ENCODE data around the gene CCNB2. TPM values are rescaled to one million over a fixed set of nuclear protein-coding genes. Genes with fewer than 3 reads are reported as not detected.
"Not testable (repeated sequence)": the region's sequence is repeated elsewhere in the genome, so short reads cannot be mapped to it uniquely, and the experiment has no call there.

The CCNB2 gene
- polyA plus RNA-seq, 1 of the 3 experiments (the other 2 are of a cell fraction) = 46.6 TPM

DNA sequence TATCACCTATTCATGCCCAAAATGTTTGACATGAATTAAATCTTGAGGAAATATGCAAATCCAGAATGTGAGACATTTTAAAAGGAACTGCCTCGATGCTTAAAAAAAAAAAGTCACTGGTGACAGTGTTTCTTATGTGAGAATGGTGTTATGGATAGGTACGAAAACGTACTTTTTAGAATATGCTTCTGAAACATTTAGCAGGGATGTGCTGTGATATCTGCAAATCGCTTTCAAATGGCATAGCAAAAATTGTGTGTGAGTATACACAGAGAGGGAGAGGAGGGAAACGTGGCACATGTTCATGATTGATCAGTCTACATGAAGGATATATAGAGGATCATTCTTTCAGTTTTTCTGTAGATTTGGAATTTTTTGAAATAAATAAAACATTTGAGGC, 16.0 kb downstream of the CCNB2 start (continued):
- TF ChIP-seq, protein P1, sequence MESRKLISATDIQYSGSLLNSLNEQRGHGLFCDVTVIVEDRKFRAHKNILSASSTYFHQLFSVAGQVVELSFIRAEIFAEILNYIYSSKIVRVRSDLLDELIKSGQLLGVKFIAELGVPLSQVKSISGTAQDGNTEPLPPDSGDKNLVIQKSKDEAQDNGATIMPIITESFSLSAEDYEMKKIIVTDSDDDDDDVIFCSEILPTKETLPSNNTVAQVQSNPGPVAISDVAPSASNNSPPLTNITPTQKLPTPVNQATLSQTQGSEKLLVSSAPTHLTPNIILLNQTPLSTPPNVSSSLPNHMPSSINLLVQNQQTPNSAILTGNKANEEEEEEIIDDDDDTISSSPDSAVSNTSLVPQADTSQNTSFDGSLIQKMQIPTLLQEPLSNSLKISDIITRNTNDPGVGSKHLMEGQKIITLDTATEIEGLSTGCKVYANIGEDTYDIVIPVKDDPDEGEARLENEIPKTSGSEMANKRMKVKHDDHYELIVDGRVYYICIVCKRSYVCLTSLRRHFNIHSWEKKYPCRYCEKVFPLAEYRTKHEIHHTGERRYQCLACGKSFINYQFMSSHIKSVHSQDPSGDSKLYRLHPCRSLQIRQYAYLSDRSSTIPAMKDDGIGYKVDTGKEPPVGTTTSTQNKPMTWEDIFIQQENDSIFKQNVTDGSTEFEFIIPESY (IDR thresholded peaks at IDR 0.05; ENCODE audit: borderline replicate concordance, low read depth) = no peak
- no peak for TF ChIP-seq JUND (IDR thresholded peaks at IDR 0.05)
- TF ChIP-seq RFX5 (IDR thresholded peaks at IDR 0.05; ENCODE audit: low read length) = no peak
- no peak for TF ChIP-seq FOSL2 (IDR thresholded peaks at IDR 0.05; ENCODE audit: borderline replicate concordance, low read depth)
- TF ChIP-seq TCF12 (IDR thresholded peaks at IDR 0.05) = no peak
- no peak for TF ChIP-seq CHD2 (IDR thresholded peaks at IDR 0.05; ENCODE audit: low read length, partially characterized antibody)
- no peak for TF ChIP-seq ELF1 (IDR thresholded peaks at IDR 0.05)

DNA sequence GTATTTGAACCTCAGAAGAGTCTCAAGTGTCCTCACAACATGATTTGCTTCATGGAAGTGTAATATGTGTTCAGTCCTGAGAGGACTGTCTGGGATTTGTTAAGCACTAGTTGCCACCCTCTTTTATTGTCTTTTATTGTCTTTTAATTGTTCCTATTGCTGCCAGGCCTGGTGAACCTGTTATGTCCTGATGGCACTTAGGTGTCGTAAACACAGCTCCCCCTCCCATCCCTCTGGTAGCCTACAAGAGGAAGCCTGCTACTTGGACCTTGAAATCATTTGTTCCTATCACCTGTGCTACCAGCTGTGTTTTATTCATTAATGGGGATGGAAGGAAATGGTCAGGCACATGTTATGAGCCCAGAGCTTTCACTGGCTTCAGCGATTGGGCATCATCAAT, 19.3 kb downstream of the CCNB2 start:
- ChIA-PET CTCF (interaction anchor here (1.0 to 1.3 kb wide), 3 partner anchors 16 to 368 kb away, joined by 3 to 4 read pairs (median 3); no protein-coding TSS in a partner anchor), POLR2A (no interaction called here)
- no peak for TF ChIP-seq TAF1 (IDR thresholded peaks at IDR 0.05; ENCODE audit: borderline replicate concordance, low read depth, low read length)
- no peak for TF ChIP-seq TCF12 (IDR thresholded peaks at IDR 0.05)
- TF ChIP-seq RCOR1 (IDR thresholded peaks at IDR 0.05; ENCODE audit: low read length) = no peak
- TF ChIP-seq, protein P2, sequence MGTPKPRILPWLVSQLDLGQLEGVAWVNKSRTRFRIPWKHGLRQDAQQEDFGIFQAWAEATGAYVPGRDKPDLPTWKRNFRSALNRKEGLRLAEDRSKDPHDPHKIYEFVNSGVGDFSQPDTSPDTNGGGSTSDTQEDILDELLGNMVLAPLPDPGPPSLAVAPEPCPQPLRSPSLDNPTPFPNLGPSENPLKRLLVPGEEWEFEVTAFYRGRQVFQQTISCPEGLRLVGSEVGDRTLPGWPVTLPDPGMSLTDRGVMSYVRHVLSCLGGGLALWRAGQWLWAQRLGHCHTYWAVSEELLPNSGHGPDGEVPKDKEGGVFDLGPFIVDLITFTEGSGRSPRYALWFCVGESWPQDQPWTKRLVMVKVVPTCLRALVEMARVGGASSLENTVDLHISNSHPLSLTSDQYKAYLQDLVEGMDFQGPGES (IDR thresholded peaks at IDR 0.05; ENCODE audit: low read depth, low read length) = no peak
- TF ChIP-seq MXI1 (IDR thresholded peaks at IDR 0.05; ENCODE audit: low read depth, low read length) = no peak
- no peak for TF ChIP-seq NRF1 (IDR thresholded peaks at IDR 0.05; ENCODE audit: low read depth, low read length)
- no peak for TF ChIP-seq CHD2 (IDR thresholded peaks at IDR 0.05; ENCODE audit: low read length, partially characterized antibody)
- no peak for TF ChIP-seq POLR2AphosphoS5 (IDR thresholded peaks at IDR 0.05; ENCODE audit: low read depth, low read length)
- TF ChIP-seq ELF1 (IDR thresholded peaks at IDR 0.05) = no peak
- TF ChIP-seq GABPA (IDR thresholded peaks at IDR 0.05; ENCODE audit: low read depth) = no peak
- no peak for TF ChIP-seq MEF2A (IDR thresholded peaks at IDR 0.05; ENCODE audit: borderline replicate concordance, low read depth)
- TF ChIP-seq, protein P3, sequence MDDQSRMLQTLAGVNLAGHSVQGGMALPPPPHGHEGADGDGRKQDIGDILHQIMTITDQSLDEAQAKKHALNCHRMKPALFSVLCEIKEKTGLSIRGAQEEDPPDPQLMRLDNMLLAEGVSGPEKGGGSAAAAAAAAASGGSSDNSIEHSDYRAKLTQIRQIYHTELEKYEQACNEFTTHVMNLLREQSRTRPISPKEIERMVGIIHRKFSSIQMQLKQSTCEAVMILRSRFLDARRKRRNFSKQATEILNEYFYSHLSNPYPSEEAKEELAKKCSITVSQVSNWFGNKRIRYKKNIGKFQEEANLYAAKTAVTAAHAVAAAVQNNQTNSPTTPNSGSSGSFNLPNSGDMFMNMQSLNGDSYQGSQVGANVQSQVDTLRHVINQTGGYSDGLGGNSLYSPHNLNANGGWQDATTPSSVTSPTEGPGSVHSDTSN (IDR thresholded peaks at IDR 0.05) = no peak
- no peak for TF ChIP-seq NFIC (IDR thresholded peaks at IDR 0.05; ENCODE audit: borderline replicate concordance)
- TF ChIP-seq, protein P4, sequence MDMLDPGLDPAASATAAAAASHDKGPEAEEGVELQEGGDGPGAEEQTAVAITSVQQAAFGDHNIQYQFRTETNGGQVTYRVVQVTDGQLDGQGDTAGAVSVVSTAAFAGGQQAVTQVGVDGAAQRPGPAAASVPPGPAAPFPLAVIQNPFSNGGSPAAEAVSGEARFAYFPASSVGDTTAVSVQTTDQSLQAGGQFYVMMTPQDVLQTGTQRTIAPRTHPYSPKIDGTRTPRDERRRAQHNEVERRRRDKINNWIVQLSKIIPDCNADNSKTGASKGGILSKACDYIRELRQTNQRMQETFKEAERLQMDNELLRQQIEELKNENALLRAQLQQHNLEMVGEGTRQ (IDR thresholded peaks at IDR 0.05; ENCODE audit: borderline replicate concordance, low read depth, low read length) = no peak
- no peak for TF ChIP-seq SMC3 (IDR thresholded peaks at IDR 0.05; ENCODE audit: low read depth, low read length)
- no peak for TF ChIP-seq FOSL2 (IDR thresholded peaks at IDR 0.05; ENCODE audit: borderline replicate concordance, low read depth)
- TF ChIP-seq, protein P5, sequence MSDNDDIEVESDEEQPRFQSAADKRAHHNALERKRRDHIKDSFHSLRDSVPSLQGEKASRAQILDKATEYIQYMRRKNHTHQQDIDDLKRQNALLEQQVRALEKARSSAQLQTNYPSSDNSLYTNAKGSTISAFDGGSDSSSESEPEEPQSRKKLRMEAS (IDR thresholded peaks at IDR 0.05; ENCODE audit: low read depth) = no peak
- no peak for TF ChIP-seq RAD21 (IDR thresholded peaks at IDR 0.05; ENCODE audit: low read length)
- TF ChIP-seq RXRA (IDR thresholded peaks at IDR 0.05; ENCODE audit: borderline replicate concordance, low read depth) = no peak
- no peak for TF ChIP-seq FOXJ3 (CRISPR knock-in tag; IDR thresholded peaks at IDR 0.05)
- no peaks in the 10 kb centered on the region for H4K20me1 ChIP-seq (ENCODE audit: insufficient read depth)
- 75% methylated on average over 2 of the region's 2 CpGs for WGBS (ENCODE audit: low lambda C conversion rate)
- H3F3A ChIP-seq (replicated peaks; ENCODE audit: insufficient read depth) = peaks cover 7% of the 10 kb centered on the region
- H2AFZ ChIP-seq (ENCODE audit: low read depth) = no peak overlapping the region
- H3K79me2 ChIP-seq (ENCODE audit: insufficient read depth) = peaks cover 39% of the 10 kb centered on the region
- H3K27me3 ChIP-seq (ENCODE audit: insufficient read depth) = no peaks in the 10 kb centered on the region
- DNase-seq = no peak
- H3K9ac ChIP-seq = no peak overlapping the region
- no peaks in the 10 kb centered on the region; the same call in 1 of the 2 replicates for H3K9me3 ChIP-seq
- no peak overlapping the region for H3K27ac ChIP-seq (ENCODE audit: low read depth in 2 of 2, low read length in 1 of 2)
- no peak overlapping the region for H3K4me3 ChIP-seq (ENCODE audit: low read depth in 2 of 2, low read length in 1 of 2)
- peaks cover 22 to 38% of the 10 kb centered on the region in 2 experiments for H3K36me3 ChIP-seq (replicated peaks in 1 of 2; ENCODE audit: control insufficient read depth in 1 of 2, insufficient read depth in 2 of 2, low read length in 1 of 2)
- H3K4me2 ChIP-seq = no peak overlapping the region
- H3K4me1 ChIP-seq (ENCODE audit: control insufficient read depth in 1 of 2, insufficient read depth in 2 of 2, low read depth in 1 of 2, low read length in 1 of 2) = no peaks in the 10 kb centered on the region
- H3K9me2 ChIP-seq = no peaks in the 10 kb centered on the region

DNA sequence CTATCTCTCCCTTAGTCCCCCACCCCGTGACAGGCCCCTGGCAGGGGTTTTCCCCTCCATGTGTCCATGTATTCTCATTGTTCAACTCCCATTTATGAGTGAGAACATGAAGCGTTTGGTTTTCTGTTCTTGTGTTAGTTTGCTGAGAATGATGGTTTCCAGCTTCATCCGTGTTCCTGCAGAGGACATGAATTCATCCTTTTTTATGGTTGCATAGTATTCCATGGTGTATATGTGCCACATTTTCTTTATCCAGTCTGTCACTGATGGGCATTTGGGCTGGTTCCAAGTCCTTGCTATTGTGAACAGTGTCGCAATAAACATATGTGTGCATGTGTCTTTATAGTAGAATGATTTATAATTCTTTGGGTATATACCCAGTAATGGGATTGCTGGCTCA, 20.7 kb downstream of the CCNB2 start:
- H2AFZ ChIP-seq (ENCODE audit: low read depth); H3K4me1 ChIP-seq (ENCODE audit: control insufficient read depth in 1 of 2, insufficient read depth in 2 of 2, low read depth in 1 of 2, low read length in 1 of 2); H4K20me1 ChIP-seq (ENCODE audit: insufficient read depth); H3K4me2 ChIP-seq; H3K27me3 ChIP-seq (ENCODE audit: insufficient read depth); DNase-seq; H3F3A ChIP-seq (replicated peaks; ENCODE audit: insufficient read depth); H3K4me3 ChIP-seq (ENCODE audit: low read depth in 2 of 2, low read length in 1 of 2); H3K9me3 ChIP-seq; H3K9ac ChIP-seq; H3K27ac ChIP-seq (ENCODE audit: low read depth in 2 of 2, low read length in 1 of 2); POLR2A ChIA-PET; H3K9me2 ChIP-seq: not testable (repeated sequence)
- H3K36me3 ChIP-seq (replicated peaks in 1 of 2; ENCODE audit: control insufficient read depth in 1 of 2, insufficient read depth in 2 of 2, low read length in 1 of 2) = peaks cover 18 to 49% of the 10 kb centered on the region in 2 experiments
- CTCF ChIA-PET = interaction anchor here (1.2 to 1.5 kb wide), 2 partner anchors 17 to 37 kb away, joined by 3 read pairs; no protein-coding TSS in a partner anchor
- peaks cover 53% of the 10 kb centered on the region for H3K79me2 ChIP-seq (ENCODE audit: insufficient read depth)
- 98% methylated on average over 4 of the region's 4 CpGs for WGBS (ENCODE audit: low lambda C conversion rate)
